Spleen (tissue), 7 donors: ENCODE measurements around the gene ITFG1.

Experiments used
- POLR2A ChIP-seq, 3 donors: fragments of 450-650 bp; IDR thresholded peaks; one replicate each; pipeline ENCODE4 v1.5.1; 2017; ENCODE audit warnings: antibody characterized with exemption in 3 of 3, mild to moderate bottlenecking in 1 of 3
- POLR2AphosphoS5 ChIP-seq, 3 donors: sonication (generic); formaldehyde crosslinking; IDR thresholded peaks; one replicate each; pipeline ENCODE4 v1.5.1; 2017; ENCODE audit warnings: antibody characterized with exemption in 3 of 3
- TF ChIP-seq, protein P1 (sequence below), 11 experiments: fragments of 200-600 bp in 7 of 11; fragments of 450-650 bp in 4 of 11; sonication (generic) in 4 of 11; IDR thresholded peaks in 8 of 11; conservative IDR thresholded peaks in 3 of 11; 1 replicate in 7 of 11; 2 replicates in 4 of 11; pipeline versions ENCODE4 v1.4.0 to v1.8.0; 2016 to 2021; ENCODE audit warnings: antibody characterized with exemption in 11 of 11, inconsistent platforms in 4 of 11, mild to moderate bottlenecking in 1 of 11
- donor health status: DM: no; HTN: no; CAD: no; lungs with moderate emphysema.
- donor health status: DM: no; HTN: no; CAD: no.
- donor health status: DM: no; HTN: no; CAD: no.

DNA sequence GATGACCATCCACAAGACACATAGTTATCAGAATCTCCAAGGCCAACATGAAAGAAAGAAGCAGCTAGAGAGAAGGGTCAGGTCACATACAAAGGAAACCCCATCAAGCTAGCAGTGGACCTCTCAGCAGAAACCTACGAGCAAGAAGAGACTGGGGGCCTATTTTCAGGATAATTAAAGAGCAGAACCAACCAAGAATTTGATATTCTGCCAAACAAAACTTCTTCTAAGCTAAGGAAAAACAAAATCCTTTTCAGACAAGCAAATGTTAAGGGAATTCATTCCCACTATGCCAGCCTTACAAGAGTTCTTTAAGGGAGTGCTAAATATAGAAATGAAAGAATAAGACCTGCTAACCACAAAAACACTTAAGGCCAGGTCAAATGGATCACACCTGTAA, 47.8 kb downstream of the ITFG1 start:
- TF ChIP-seq, protein P1, sequence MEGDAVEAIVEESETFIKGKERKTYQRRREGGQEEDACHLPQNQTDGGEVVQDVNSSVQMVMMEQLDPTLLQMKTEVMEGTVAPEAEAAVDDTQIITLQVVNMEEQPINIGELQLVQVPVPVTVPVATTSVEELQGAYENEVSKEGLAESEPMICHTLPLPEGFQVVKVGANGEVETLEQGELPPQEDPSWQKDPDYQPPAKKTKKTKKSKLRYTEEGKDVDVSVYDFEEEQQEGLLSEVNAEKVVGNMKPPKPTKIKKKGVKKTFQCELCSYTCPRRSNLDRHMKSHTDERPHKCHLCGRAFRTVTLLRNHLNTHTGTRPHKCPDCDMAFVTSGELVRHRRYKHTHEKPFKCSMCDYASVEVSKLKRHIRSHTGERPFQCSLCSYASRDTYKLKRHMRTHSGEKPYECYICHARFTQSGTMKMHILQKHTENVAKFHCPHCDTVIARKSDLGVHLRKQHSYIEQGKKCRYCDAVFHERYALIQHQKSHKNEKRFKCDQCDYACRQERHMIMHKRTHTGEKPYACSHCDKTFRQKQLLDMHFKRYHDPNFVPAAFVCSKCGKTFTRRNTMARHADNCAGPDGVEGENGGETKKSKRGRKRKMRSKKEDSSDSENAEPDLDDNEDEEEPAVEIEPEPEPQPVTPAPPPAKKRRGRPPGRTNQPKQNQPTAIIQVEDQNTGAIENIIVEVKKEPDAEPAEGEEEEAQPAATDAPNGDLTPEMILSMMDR (IDR thresholded peaks at IDR 0.05 in 8 of 11, conservative IDR thresholded peaks at IDR 0.05 in 3 of 11): no peak
- TF ChIP-seq POLR2AphosphoS5 (IDR thresholded peaks at IDR 0.05): no peak
- no peak for TF ChIP-seq POLR2A (IDR thresholded peaks at IDR 0.05)
